ENCODE data around the gene SLC24A3.

GRCh38 chr20:19528286-19529030, 316.0 kb downstream of the SLC24A3 start:
- no peak for TF ChIP-seq CTCF (IDR thresholded peaks at IDR 0.05)
- TF ChIP-seq POLR2AphosphoS5 (IDR thresholded peaks at IDR 0.05), result no peak

Data from suprapubic skin (tissue), 3 donors.